Measurements from ENCODE around the gene MAPK1.

GRCh38 chr22:21861851-21862250 is 5.6 kb downstream of the MAPK1 start:
- no peak for TF ChIP-seq EZH2phosphoT487 (IDR thresholded peaks at IDR 0.05; ENCODE audit: insufficient read depth, low read depth)
- no peak for TF ChIP-seq EZH2 (IDR thresholded peaks at IDR 0.05; ENCODE audit: insufficient read depth, poor library complexity, severe bottlenecking)
